SK-N-SH (cell line): ENCODE measurements around the gene GOLGA3. TPM values are rescaled to one million over a fixed set of nuclear protein-coding genes. Genes with fewer than 3 reads are reported as not detected.

Experiments used
- CTCF ChIA-PET: fragments of 300-600, 350-600 bp; formaldehyde crosslinking; extraction: SDS; loops from one replicate; lab custom pipeline; 2021; lab: Yijun Ruan, JAX
- POLR2A ChIA-PET: fragments of 350-600 bp; sonication (Branson Sonifier 250); formaldehyde crosslinking; extraction: SDS; loops from one replicate; lab custom pipeline; 2020; ENCODE audit warnings: antibody characterized with exemption, inconsistent platforms; lab: Yijun Ruan, JAX
- DNase-seq: peaks from one replicate; pipeline ENCODE4 v3.0.0; 2012
- H2AFZ ChIP-seq: fragments of 200-600 bp; sonication (generic); 2 replicates; pipeline ENCODE4 v1.8.1; 2016; ENCODE audit warnings: antibody characterized with exemption, mild to moderate bottlenecking, low read depth
- H3F3A ChIP-seq: fragments of 200-600 bp; sonication (generic); replicated peaks from 2 replicates; pipeline ENCODE3; 2016; ENCODE audit warnings: antibody characterized with exemption, mild to moderate bottlenecking; ENCODE audit not compliant: insufficient read depth
- H3K27ac ChIP-seq, 2 experiments: fragments of 200-500 bp in 1 of 2; fragments of 200-600 bp in 1 of 2; sonication (Bioruptor generic) in 1 of 2; sonication (generic), shearing (Covaris generic) in 1 of 2; 2 replicates each; pipeline versions ENCODE4 v1.5.1 to v1.6.1; 2014 to 2016; ENCODE audit warnings: low read depth in 2 of 2, inconsistent platforms in 1 of 2, low read length in 1 of 2, mild to moderate bottlenecking in 1 of 2, mixed read lengths in 1 of 2
- H3K27me3 ChIP-seq: fragments of 200-600 bp; sonication (generic), shearing (Covaris generic); 2 replicates; pipeline ENCODE4 v1.6.1; 2016; ENCODE audit warnings: mixed run types; ENCODE audit not compliant: insufficient read depth
- H3K36me3 ChIP-seq, 2 experiments: fragments of 200-500 bp in 1 of 2; fragments of 200-600 bp in 1 of 2; sonication (Bioruptor generic) in 1 of 2; sonication (generic) in 1 of 2; replicated peaks in 1 of 2; 2 replicates each; pipeline versions ENCODE3 to v1.5.1; 2014 to 2016; ENCODE audit warnings: low read length in 1 of 2, mild to moderate bottlenecking in 1 of 2; ENCODE audit not compliant: insufficient read depth in 2 of 2, control insufficient read depth in 1 of 2
- H3K4me1 ChIP-seq, 2 experiments: fragments of 200-500 bp in 1 of 2; fragments of 200-600 bp in 1 of 2; sonication (Bioruptor generic) in 1 of 2; sonication (generic), shearing (Covaris generic) in 1 of 2; 2 replicates each; pipeline versions ENCODE4 v1.5.1 to v1.6.1; 2014 to 2016; ENCODE audit warnings: low read depth in 1 of 2, low read length in 1 of 2, mixed run types in 1 of 2; ENCODE audit not compliant: insufficient read depth in 2 of 2, control insufficient read depth in 1 of 2
- H3K4me2 ChIP-seq: fragments of 200-600 bp; sonication (generic), shearing (Covaris generic); 2 replicates; pipeline ENCODE4 v1.6.1; 2017; ENCODE audit warnings: mixed run types
- H3K4me3 ChIP-seq, 2 experiments: fragments of 200-500 bp in 1 of 2; fragments of 200-600 bp in 1 of 2; sonication (Bioruptor generic) in 1 of 2; sonication (generic), shearing (Covaris generic) in 1 of 2; 2 replicates each; pipeline versions ENCODE4 v1.5.1 to v1.8.1; 2014 to 2016; ENCODE audit warnings: low read depth in 2 of 2, inconsistent platforms in 1 of 2, low read length in 1 of 2, mild to moderate bottlenecking in 1 of 2, mixed read lengths in 1 of 2, moderate library complexity in 1 of 2
- H3K79me2 ChIP-seq: fragments of 200-600 bp; sonication (generic); 2 replicates; pipeline ENCODE4 v1.8.1; 2017; ENCODE audit warnings: mild to moderate bottlenecking; ENCODE audit not compliant: insufficient read depth
- H3K9ac ChIP-seq: fragments of 200-600 bp; sonication (generic); 2 replicates; pipeline ENCODE4 v1.6.1; 2017; ENCODE audit warnings: mixed run types
- H3K9me2 ChIP-seq: fragments of 200-600 bp; sonication (generic); 2 replicates; pipeline ENCODE4 v1.6.1; 2017; ENCODE audit warnings: mixed run types
- H3K9me3 ChIP-seq: fragments of 200-600 bp; sonication (generic); 2 replicates; pipeline ENCODE4 v1.6.1; 2017; ENCODE audit warnings: mixed run types, mild to moderate bottlenecking, moderate library complexity
- H4K20me1 ChIP-seq: fragments of 200-600 bp; sonication (generic); 2 replicates; pipeline ENCODE4 v1.6.1; 2017; ENCODE audit warnings: mild to moderate bottlenecking, mixed run types; ENCODE audit not compliant: insufficient read depth
- CHD2 ChIP-seq: fragments of 150-350 bp; IDR thresholded peaks from 2 replicates; pipeline ENCODE4 v1.6.1; 2018; ENCODE audit warnings: low read length; ENCODE audit not compliant: partially characterized antibody
- ELF1 ChIP-seq: IDR thresholded peaks from 2 replicates; pipeline ENCODE4 v1.4.0; 2012
- EP300 ChIP-seq, 2 experiments: IDR thresholded peaks; 2 replicates each; pipeline versions ENCODE4 v1.4.0 to v1.6.1; 2012; ENCODE audit warnings: borderline replicate concordance in 1 of 2, low read depth in 1 of 2, low read length in 1 of 2
- FOSL2 ChIP-seq: IDR thresholded peaks from 2 replicates; pipeline ENCODE4 v1.4.0; 2012; ENCODE audit warnings: low read depth, mild to moderate bottlenecking, moderate library complexity, borderline replicate concordance
- FOXJ3 ChIP-seq: sonication (generic); formaldehyde crosslinking; IDR thresholded peaks from 2 replicates; pipeline ENCODE4 v1.5.1; 2020; ENCODE audit warnings: mild to moderate bottlenecking, missing genetic modification reagents
- GABPA ChIP-seq: IDR thresholded peaks from 2 replicates; pipeline ENCODE4 v1.4.0; 2012; ENCODE audit warnings: low read depth, mild to moderate bottlenecking
- JUND ChIP-seq: IDR thresholded peaks from 2 replicates; pipeline ENCODE4 v1.4.0; 2012
- MEF2A ChIP-seq: IDR thresholded peaks from 2 replicates; pipeline ENCODE4 v1.4.0; 2012; ENCODE audit warnings: low read depth, borderline replicate concordance
- NFIC ChIP-seq: IDR thresholded peaks from 2 replicates; pipeline ENCODE4 v1.4.0; 2012; ENCODE audit warnings: borderline replicate concordance
- NRF1 ChIP-seq: IDR thresholded peaks from 2 replicates; pipeline ENCODE4 v1.6.1; 2012; ENCODE audit warnings: low read depth, mild to moderate bottlenecking, low read length
- POLR2AphosphoS5 ChIP-seq: IDR thresholded peaks from 2 replicates; pipeline ENCODE4 v1.6.1; 2012; ENCODE audit warnings: low read depth, low read length
- RCOR1 ChIP-seq: fragments of 150-350 bp; IDR thresholded peaks from 2 replicates; pipeline ENCODE4 v1.6.1; 2017; ENCODE audit warnings: antibody characterized with exemption, low read length
- REST ChIP-seq: IDR thresholded peaks from 2 replicates; pipeline ENCODE4 v1.6.1; 2012; ENCODE audit warnings: mild to moderate bottlenecking, low read depth, low read length, moderate library complexity
- RFX5 ChIP-seq: IDR thresholded peaks from 2 replicates; pipeline ENCODE4 v1.6.1; 2012; ENCODE audit warnings: mild to moderate bottlenecking, improper control_type of control experiment, low read length
- RXRA ChIP-seq: IDR thresholded peaks from 2 replicates; pipeline ENCODE4 v1.4.0; 2012; ENCODE audit warnings: low read depth, mild to moderate bottlenecking, borderline replicate concordance
- SIN3A ChIP-seq: IDR thresholded peaks from 2 replicates; pipeline ENCODE4 v1.6.1; 2012; ENCODE audit warnings: low read depth, mild to moderate bottlenecking, low read length, moderate library complexity, borderline replicate concordance
- TAF1 ChIP-seq: IDR thresholded peaks from 2 replicates; pipeline ENCODE4 v1.6.1; 2012; ENCODE audit warnings: low read depth, mild to moderate bottlenecking, low read length, moderate library complexity, borderline replicate concordance
- TCF12 ChIP-seq: IDR thresholded peaks from 2 replicates; pipeline ENCODE4 v1.4.0; 2012
- TEAD4 ChIP-seq: IDR thresholded peaks from 2 replicates; pipeline ENCODE4 v1.4.0; 2012; ENCODE audit warnings: mild to moderate bottlenecking, borderline replicate concordance; ENCODE audit not compliant: insufficient read depth
- whole genome bisulfite sequencing: methylation state at CpG from one replicate; pipeline ENCODE4 v1.1.6; 2017; ENCODE audit warnings: low lambda C conversion rate; 5-methylcytosine and 5-hydroxymethylcytosine counted together
- polyA plus RNA-seq, 3 experiments: library from polyadenylated mRNA; depleted of rRNA; stranded (reverse); fragments of >200 nt; gene quantifications; 2 replicates each; pipeline ENCODE4 v1.2.3, GENCODE V29; 2012
- TF ChIP-seq, protein P1 (sequence below): IDR thresholded peaks from 2 replicates; pipeline ENCODE4 v1.4.0; 2012; ENCODE audit warnings: low read depth, borderline replicate concordance
- TF ChIP-seq, protein P2 (sequence below): fragments of 150-350 bp; IDR thresholded peaks from 2 replicates; pipeline ENCODE4 v1.6.1; 2017; ENCODE audit warnings: antibody characterized with exemption, low read length, low read depth, borderline replicate concordance

The GOLGA3 gene
- polyA plus RNA-seq, 1 of the 3 experiments (the other 2 are of a cell fraction): 16.9 TPM

GRCh38 chr12:132798836-132799235 is 29.8 kb downstream of the GOLGA3 start:
- Histone ChIP-seq H3K4me2 (no peak overlapping the region), H4K20me1 (peaks cover 24% of the 10 kb centered on the region), H3K36me3 (peaks cover 56 to 70% of the 10 kb centered on the region in 2 experiments), H3K4me1 (no peaks in the 10 kb centered on the region), H3F3A (no peaks in the 10 kb centered on the region), H3K79me2 (peaks cover 55% of the 10 kb centered on the region), H3K27ac (no peak overlapping the region), H3K9me2 (no peaks in the 10 kb centered on the region), H3K9ac (no peak overlapping the region), H3K27me3 (no peaks in the 10 kb centered on the region), H3K9me3 (no peaks in the 10 kb centered on the region), H3K4me3 (no peak overlapping the region), H2AFZ (no peak overlapping the region)
- WGBS: 98% methylated on average over 9 of the region's 15 CpGs
- TF ChIP-seq NRF1 (no peak), JUND (no peak), POLR2AphosphoS5 (no peak), CHD2 (no peak), NFIC (no peak), GABPA (no peak), RCOR1 (no peak), EP300 (IDR thresholded peaks at IDR 0.05; ENCODE audit: borderline replicate concordance in 1 of 2, low read depth in 1 of 2, low read length in 1 of 2) (no peak), FOXJ3 (CRISPR knock-in tag) (no peak), TEAD4 (no peak), FOSL2 (no peak), SIN3A (no peak), RFX5 (no peak)
- TF ChIP-seq, protein P1, sequence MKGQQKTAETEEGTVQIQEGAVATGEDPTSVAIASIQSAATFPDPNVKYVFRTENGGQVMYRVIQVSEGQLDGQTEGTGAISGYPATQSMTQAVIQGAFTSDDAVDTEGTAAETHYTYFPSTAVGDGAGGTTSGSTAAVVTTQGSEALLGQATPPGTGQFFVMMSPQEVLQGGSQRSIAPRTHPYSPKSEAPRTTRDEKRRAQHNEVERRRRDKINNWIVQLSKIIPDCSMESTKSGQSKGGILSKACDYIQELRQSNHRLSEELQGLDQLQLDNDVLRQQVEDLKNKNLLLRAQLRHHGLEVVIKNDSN: no peak
- POLR2A ChIA-PET: no interaction called here
- CTCF ChIA-PET: no interaction called here
- no peak for DNase-seq

- Histone ChIP-seq H3K9me3 (no peaks in the 10 kb centered on the region), H2AFZ (no peak overlapping the region), H3K79me2 (peaks cover 58% of the 10 kb centered on the region), H4K20me1 (peaks cover 19% of the 10 kb centered on the region), H3K36me3 (peaks cover 54 to 66% of the 10 kb centered on the region in 2 experiments), H3F3A (no peaks in the 10 kb centered on the region), H3K9ac (no peak overlapping the region), H3K9me2 (no peaks in the 10 kb centered on the region), H3K4me2 (no peak overlapping the region), H3K4me3 (no peak overlapping the region), H3K27ac (no peak overlapping the region), H3K4me1 (no peaks in the 10 kb centered on the region), H3K27me3 (no peaks in the 10 kb centered on the region)
- POLR2A ChIA-PET: no interaction called here
- CTCF ChIA-PET: interaction anchor here (0.5 kb wide), 1 partner anchor 128 kb away, joined by 3 read pairs; no protein-coding TSS in a partner anchor
- no peak for DNase-seq
- 94% methylated on average over 24 of the region's 24 CpGs for WGBS
- TF ChIP-seq POLR2AphosphoS5 (no peak), JUND (no peak), RFX5 (no peak), EP300 (IDR thresholded peaks at IDR 0.05; ENCODE audit: borderline replicate concordance in 1 of 2, low read depth in 1 of 2, low read length in 1 of 2) (no peak), NFIC (no peak), TAF1 (no peak), CHD2 (no peak), MEF2A (no peak), FOXJ3 (CRISPR knock-in tag) (no peak), TCF12 (no peak), SIN3A (no peak), ELF1 (no peak), RXRA (no peak), REST (no peak), GABPA (no peak), RCOR1 (no peak)
- TF ChIP-seq, protein P1: no peak
- TF ChIP-seq, protein P2, sequence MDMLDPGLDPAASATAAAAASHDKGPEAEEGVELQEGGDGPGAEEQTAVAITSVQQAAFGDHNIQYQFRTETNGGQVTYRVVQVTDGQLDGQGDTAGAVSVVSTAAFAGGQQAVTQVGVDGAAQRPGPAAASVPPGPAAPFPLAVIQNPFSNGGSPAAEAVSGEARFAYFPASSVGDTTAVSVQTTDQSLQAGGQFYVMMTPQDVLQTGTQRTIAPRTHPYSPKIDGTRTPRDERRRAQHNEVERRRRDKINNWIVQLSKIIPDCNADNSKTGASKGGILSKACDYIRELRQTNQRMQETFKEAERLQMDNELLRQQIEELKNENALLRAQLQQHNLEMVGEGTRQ: no peak
Measured at GRCh38 chr12:132797820-132798570, 30.7 kb downstream of the GOLGA3 start.
